SK-N-SH (cell line): Measurements from ENCODE around the gene BBX.

Experiments used
- SIN3A ChIP-seq: IDR thresholded peaks from 2 replicates; pipeline ENCODE4 v1.6.1; 2012; ENCODE audit warnings: low read depth, mild to moderate bottlenecking, low read length, moderate library complexity, borderline replicate concordance
- TF ChIP-seq, protein P1 (sequence below): fragments of 200-600 bp; sonication (generic); IDR thresholded peaks from 2 replicates; pipeline ENCODE4 v1.6.1; 2017; ENCODE audit warnings: antibody characterized with exemption, mild to moderate bottlenecking, moderate library complexity

DNA sequence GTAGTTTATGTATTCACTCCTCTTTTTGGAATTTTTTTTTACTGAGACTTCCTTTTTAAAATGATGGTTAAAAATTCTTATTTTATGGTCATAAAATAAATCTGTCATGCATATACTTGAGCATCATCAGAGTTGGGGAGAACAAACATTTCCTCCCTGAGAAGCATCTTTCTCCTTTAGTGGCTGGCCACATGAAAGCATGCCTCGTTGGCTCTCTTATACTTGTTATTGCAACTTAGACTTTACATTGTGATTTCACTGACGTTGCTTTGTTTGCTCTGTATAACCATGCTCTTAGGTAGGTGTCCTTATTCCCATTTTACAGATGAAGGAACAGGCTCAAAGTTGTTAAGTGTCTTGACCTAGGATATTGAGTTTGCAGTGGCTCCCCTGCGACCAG is 18.1 kb downstream of the BBX start:
- TF ChIP-seq SIN3A = no peak
- TF ChIP-seq, protein P1, sequence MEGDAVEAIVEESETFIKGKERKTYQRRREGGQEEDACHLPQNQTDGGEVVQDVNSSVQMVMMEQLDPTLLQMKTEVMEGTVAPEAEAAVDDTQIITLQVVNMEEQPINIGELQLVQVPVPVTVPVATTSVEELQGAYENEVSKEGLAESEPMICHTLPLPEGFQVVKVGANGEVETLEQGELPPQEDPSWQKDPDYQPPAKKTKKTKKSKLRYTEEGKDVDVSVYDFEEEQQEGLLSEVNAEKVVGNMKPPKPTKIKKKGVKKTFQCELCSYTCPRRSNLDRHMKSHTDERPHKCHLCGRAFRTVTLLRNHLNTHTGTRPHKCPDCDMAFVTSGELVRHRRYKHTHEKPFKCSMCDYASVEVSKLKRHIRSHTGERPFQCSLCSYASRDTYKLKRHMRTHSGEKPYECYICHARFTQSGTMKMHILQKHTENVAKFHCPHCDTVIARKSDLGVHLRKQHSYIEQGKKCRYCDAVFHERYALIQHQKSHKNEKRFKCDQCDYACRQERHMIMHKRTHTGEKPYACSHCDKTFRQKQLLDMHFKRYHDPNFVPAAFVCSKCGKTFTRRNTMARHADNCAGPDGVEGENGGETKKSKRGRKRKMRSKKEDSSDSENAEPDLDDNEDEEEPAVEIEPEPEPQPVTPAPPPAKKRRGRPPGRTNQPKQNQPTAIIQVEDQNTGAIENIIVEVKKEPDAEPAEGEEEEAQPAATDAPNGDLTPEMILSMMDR = no peak
